HG02884 (cell line): ENCODE measurements around the gene MBNL2.

Experiments
- ATAC-seq: cut with Tn5 transposase; IDR thresholded peaks from one replicate; pipeline ENCODE4 v1.9.1; 2021; ENCODE audit warnings: mild to moderate bottlenecking, moderate library complexity; ENCODE audit not compliant: unreplicated experiment

MBNL2 gene

GRCh38 chr13:97249796-97250495 lies 27.8 kb downstream of the MBNL2 start:
- ATAC-seq = no peak

GRCh38 chr13:97250560-97250959 lies 28.4 kb downstream of the MBNL2 start:
- ATAC-seq = no peak

DNA sequence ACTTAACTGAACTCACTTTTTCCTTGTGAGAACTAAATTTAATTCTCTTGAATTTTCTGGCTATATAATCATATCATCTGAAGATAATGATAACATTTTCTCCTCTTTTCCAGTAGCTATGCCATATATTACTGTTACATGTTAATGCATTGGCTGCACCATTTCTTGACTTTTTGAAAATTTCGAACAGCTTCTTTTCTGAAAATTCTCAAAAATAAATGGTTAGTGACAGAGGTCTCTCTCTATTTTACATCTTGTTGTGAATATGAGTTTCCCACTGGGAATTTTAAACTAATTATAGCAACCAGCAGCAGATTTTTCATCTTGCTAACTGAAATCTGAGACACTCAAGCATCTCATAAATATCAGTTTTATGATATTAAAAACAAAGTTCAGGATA lies 30.6 kb downstream of the MBNL2 start:
- ATAC-seq = no peak

DNA sequence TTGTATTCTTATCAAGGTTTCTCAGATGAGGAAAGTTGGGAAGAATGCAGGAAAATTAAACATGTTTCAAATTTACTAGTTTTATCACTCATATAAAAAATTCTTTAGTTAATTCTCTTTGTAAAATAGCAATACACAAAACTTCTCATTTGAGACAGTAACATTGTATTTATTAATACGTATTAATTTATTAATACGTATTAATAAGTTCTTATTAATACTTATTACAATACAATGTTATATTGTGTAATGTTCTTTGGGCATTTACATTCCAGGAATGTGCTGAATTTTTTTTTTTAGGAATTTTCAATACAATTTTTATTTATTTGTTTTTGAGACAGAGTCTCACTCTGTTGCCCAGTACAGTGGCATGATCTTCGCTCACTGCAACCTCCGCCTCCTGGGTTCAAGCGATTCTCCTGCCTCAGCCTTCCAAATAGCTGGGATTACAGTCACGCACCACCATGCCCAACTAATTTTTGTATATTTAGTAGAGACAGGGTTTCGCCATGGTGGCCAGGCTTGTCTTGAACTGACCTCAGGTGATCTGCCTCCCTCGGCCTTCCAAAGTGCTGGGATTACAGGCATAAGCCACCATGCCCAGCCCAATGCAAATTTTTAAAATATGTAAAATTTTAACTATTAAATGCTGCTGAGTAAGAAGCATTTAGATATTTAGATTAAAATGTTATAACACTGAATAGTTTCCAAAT lies 31.6 kb downstream of the MBNL2 start:
- no peak for ATAC-seq

- no peak for ATAC-seq
Observed at GRCh38 chr13:97254816-97255215, 32.7 kb downstream of the MBNL2 start.

GRCh38 chr13:97255515-97256021 lies 33.4 kb downstream of the MBNL2 start:
- ATAC-seq = no peak

DNA sequence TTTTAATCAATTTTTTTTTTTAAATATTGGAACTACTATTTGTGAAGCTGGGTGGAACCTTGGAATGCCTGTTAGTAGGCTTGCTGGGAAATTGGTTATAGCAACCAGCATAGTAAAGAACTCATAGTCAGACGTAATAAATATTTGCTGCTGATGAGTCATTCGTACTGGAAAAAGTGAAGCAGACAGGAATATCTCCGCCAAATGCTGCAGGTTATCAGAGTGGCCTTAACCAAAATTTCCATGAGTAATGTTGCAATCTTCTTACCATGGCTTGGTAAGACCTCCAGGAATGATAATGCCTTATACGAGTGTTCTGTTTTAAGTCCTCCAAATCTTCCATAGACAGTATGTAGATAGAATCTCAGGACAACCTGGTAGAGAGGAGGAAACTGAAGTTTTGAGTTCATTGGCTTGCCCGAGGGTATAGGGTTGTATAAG lies 34.2 kb downstream of the MBNL2 start:
- no peak for ATAC-seq

- ATAC-seq = no peak
Observed at GRCh38 chr13:97257228-97257755, 35.2 kb downstream of the MBNL2 start.

- peak; percentile 74 for ATAC-seq
Observed at GRCh38 chr13:97257800-97258799, 36.0 kb downstream of the MBNL2 start.

- ATAC-seq = no peak
Observed at GRCh38 chr13:97258801-97259200, 36.7 kb downstream of the MBNL2 start.

GRCh38 chr13:97259410-97259797 lies 37.3 kb downstream of the MBNL2 start:
- ATAC-seq = no peak

DNA sequence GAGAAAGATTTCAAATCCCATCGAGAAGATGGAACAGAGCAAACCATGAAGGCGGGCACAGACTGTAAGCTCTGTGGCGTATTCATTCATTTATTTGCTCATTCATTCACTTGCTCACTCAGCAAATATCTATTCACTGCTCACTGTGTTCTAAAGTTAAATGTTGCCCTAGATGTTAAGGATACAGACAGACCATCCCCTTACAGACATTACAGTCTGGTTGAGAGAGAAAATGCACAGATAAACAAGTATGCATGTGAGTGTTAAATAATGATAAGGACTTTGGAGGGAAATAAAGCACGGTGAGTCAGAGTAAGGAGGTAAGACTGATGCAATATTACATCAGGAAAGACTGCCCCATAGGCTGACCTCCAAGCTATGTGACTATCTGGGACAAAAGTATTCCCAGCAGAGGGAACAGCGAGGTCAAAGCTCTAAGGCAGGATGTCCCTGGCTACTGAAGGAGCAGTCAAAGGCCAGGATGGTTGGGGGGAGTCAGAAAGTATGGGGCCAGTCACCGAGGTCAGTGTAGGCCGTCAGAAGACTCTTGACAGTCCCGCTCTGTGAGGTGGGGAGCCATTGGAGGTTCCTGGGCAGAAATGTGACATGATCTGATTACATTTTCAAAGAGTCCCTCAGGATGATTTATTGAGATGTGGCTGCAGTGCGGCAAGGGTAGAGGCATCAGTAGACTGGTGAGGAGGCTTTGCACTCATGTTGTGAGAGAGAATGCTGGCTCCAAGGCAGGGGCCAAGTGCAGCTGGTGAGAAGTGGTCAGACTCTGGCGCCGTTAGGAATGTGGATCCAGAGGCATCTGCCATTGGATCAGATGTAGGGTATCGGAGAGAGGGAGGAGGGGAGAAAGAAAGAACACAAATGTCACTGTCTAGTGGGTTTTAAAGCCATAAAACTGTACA lies 37.9 kb downstream of the MBNL2 start:
- no peak for ATAC-seq

GRCh38 chr13:97261254-97262005 lies 39.3 kb downstream of the MBNL2 start:
- peak; percentile 63 for ATAC-seq

- ATAC-seq = no peak
Observed at GRCh38 chr13:97262058-97262457, 39.9 kb downstream of the MBNL2 start.

GRCh38 chr13:97263160-97263559 lies 41.0 kb downstream of the MBNL2 start:
- no peak for ATAC-seq

- no peak for ATAC-seq
Observed at GRCh38 chr13:97264663-97265062, 42.5 kb downstream of the MBNL2 start.

DNA sequence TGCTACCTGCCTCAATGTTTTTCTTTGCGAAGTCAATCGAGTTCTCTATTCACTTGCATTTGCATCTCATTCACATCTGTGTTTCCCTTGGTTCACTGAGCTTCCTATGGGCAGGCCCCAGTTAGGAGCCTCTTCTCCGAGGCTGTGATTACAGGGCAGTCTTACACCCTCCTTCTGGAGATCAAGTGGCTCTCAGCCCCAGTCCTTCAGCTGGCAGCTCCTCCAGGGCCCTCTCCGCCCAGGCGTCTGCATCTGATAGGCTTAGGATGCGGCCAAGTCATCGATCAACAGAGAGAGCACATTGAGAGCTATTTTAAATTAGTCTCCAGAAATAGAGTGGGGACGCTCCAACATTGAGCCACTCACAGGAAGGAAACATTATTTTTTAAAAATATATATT lies 44.2 kb downstream of the MBNL2 start:
- ATAC-seq = no peak

- ATAC-seq = no peak
Observed at GRCh38 chr13:97266772-97267417, 44.8 kb downstream of the MBNL2 start.
